ENCODE measurements around the gene ADCY3.

- no peak for TF ChIP-seq EZH2 (IDR thresholded peaks at IDR 0.05; ENCODE audit: borderline replicate concordance, low read depth, low read length, severe bottlenecking)
- no peak for TF ChIP-seq CTCF (IDR thresholded peaks at IDR 0.05; ENCODE audit: borderline replicate concordance, extremely low read depth, low read length, poor library complexity, severe bottlenecking)
Observed at GRCh38 chr2:24874035-24874434, 46.0 kb downstream of the ADCY3 start.

Data from DND-41 (cell line).